PC-3 (cell line): Measurements from ENCODE around the gene FARP1.

ENCODE experiments used
- CTCF ChIP-seq: fragments of 300-600 bp; sonication (generic); conservative IDR thresholded peaks from 2 replicates; pipeline ENCODE4 v1.5.1; 2017; ENCODE audit warnings: antibody characterized with exemption, low read depth, mild to moderate bottlenecking, low read length
- EZH2 ChIP-seq: fragments of 300-600 bp; sonication (generic); IDR thresholded peaks from one replicate; pipeline ENCODE4 v1.6.1; 2017; ENCODE audit warnings: antibody characterized with exemption, mild to moderate bottlenecking, low read length; ENCODE audit not compliant: unreplicated experiment

- TF ChIP-seq CTCF (no peak), EZH2 (no peak)
Observed at GRCh38 chr13:98345107-98345935, 202.4 kb downstream of the FARP1 start.
